ENCODE data around the gene DEDD.

Gene DEDD

DNA sequence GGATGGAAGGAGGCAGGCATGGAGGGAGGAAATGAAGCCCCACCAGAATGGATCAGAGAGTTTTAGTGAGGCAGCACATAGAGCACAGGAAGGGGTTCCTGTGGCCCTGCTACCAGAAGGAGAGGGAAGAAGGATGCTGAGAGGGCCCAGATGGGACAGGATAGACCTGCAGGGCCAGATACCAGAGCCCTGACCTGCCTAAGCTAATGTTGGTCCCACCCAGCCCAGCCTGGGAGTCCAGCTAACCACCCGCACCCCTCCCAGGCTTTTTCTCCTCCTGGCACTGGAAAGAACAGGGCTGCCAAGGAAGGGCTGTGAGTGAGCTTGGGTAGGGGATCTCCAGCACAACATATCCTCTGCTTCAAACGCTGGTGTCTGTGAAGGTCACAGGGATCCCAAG is 50.0 kb downstream of the DEDD start:
- no peak overlapping the region for H3K4me3 ChIP-seq (ENCODE audit: low read depth, low read length)
- no peaks in the 10 kb centered on the region for H3K27me3 ChIP-seq (ENCODE audit: control insufficient read depth, insufficient read depth, low read length)
- no peak overlapping the region for H3K27ac ChIP-seq (ENCODE audit: low read depth, low read length)
- H3K4me1 ChIP-seq (ENCODE audit: control insufficient read depth, insufficient read depth, low read length), result peaks cover 44% of the 10 kb centered on the region
- H3K9ac ChIP-seq (ENCODE audit: low read length), result no peak overlapping the region
- no peaks in the 10 kb centered on the region for H3K36me3 ChIP-seq (ENCODE audit: control insufficient read depth, insufficient read depth, low read length)
- no peaks in the 10 kb centered on the region for H3K9me3 ChIP-seq (ENCODE audit: control insufficient read depth, insufficient read depth, low read depth, low read length)

DNA sequence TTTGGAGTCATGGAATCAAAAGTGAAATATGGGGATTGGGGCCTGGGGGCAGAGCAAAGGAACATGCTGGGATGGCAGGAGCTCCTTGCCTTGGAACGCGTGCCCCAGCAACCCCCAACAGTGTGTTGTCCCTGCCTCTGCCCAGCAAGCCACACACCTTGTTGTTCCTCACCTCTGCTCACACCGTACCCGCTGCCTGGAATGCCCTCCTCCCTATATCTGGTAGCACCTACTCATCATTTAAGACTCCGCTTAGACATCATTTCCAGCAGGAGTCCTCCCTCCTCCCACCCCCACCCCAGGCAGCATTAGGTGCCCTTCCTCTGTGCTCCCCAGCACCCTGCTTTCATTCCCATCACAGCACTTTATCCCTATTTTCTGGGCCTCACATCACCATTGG is 50.9 kb downstream of the DEDD start:
- no peaks in the 10 kb centered on the region for H3K27me3 ChIP-seq (ENCODE audit: control insufficient read depth, insufficient read depth, low read length)
- H3K4me1 ChIP-seq (ENCODE audit: control insufficient read depth, insufficient read depth, low read length), result peaks cover 41% of the 10 kb centered on the region
- H3K27ac ChIP-seq (ENCODE audit: low read depth, low read length), result no peak overlapping the region
- no peaks in the 10 kb centered on the region for H3K36me3 ChIP-seq (ENCODE audit: control insufficient read depth, insufficient read depth, low read length)
- H3K9me3 ChIP-seq (ENCODE audit: control insufficient read depth, insufficient read depth, low read depth, low read length), result no peaks in the 10 kb centered on the region
- H3K9ac ChIP-seq (ENCODE audit: low read length), result no peak overlapping the region
- no peak overlapping the region for H3K4me3 ChIP-seq (ENCODE audit: low read depth, low read length)

DNA sequence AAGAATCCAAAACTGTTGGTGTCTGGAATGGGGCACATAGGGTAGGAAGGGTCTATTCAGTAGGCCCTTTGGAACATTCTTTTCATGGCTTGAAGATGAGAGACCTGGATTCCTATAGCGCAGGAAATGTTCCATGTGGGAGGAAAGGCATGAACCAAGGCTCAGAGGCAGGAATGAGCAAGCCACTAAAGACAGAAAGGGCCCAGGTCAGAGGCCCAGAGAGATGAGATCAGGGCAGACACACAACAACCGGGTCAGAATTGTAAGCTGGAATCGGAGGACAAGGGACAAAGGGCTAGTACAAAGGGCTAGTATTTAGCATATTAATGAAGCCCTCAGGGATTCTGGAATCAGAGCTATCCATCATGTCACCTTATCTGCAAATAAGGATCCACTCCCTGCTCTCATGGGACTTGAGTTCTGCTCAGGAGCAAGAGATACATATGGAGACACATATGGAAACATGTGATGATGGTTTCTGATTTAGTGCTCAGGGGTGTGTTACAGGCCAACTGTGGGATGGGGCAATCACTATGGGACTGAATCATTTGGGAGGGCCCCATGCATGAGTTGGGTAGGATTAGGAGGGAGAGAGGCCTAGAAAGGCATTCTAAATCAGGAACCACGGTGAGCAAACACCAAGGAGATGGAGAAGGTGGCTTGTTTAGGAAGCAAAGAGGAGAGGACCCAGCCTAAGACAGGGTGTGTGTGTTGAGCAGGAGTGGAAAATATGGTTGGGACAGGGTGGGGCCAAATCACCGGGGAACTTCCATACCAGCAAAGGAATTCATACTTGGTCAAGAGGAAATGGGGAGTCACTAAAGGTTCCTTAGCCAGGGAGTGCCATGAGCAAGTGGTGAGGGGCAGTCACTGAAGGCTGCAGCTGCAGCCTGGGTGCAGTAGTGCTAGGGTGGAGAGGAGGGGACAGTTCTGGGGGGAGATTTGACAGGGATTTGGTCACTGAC is 51.7 kb downstream of the DEDD start:
- Histone ChIP-seq H3K9ac (ENCODE audit: low read length) (no peak overlapping the region), H3K4me3 (ENCODE audit: low read depth, low read length) (no peak overlapping the region), H3K4me1 (ENCODE audit: control insufficient read depth, insufficient read depth, low read length) (peaks cover 33% of the 10 kb centered on the region), H3K27ac (ENCODE audit: low read depth, low read length) (no peak overlapping the region), H3K27me3 (ENCODE audit: control insufficient read depth, insufficient read depth, low read length) (no peaks in the 10 kb centered on the region), H3K36me3 (ENCODE audit: control insufficient read depth, insufficient read depth, low read length) (no peaks in the 10 kb centered on the region), H3K9me3 (ENCODE audit: control insufficient read depth, insufficient read depth, low read depth, low read length) (no peaks in the 10 kb centered on the region)

DNA sequence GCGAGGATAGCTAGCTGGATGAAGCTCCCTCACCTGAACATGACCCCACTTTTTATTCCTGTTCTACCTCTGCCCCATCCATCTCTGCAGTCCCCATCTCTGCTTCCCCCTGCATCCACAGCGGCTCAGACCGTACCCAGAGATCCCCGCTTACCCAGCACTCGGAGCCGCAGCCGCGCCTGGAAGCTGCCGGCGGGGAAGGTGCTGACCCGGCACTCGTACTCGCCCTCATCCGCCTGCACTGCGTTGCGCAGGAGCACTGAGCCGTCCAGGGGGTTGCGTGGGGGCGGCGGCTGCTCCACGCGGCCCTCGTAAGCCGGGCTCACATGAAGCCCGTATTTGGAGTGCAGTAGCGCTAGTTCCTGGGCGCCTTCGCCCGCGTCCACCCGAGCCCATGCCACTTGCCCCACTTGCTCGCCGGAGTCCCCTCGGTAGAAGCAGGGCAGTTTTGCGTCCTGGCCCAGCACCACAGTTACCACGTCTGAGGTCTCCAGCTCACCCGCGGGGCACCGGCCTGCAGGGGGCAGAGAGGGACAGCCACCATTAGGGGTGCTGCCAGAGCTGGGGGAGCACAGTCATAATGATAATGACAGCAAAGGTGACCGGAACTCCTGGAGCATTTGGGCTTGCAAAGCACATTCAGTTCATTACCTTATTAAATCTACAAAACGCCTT is 52.9 kb downstream of the DEDD start:
- H3K27ac ChIP-seq (ENCODE audit: low read depth, low read length), result no peak overlapping the region
- no peaks in the 10 kb centered on the region for H3K27me3 ChIP-seq (ENCODE audit: control insufficient read depth, insufficient read depth, low read length)
- no peaks in the 10 kb centered on the region for H3K36me3 ChIP-seq (ENCODE audit: control insufficient read depth, insufficient read depth, low read length)
- no peak overlapping the region for H3K9ac ChIP-seq (ENCODE audit: low read length)
- H3K9me3 ChIP-seq (ENCODE audit: control insufficient read depth, insufficient read depth, low read depth, low read length), result no peaks in the 10 kb centered on the region
- peaks cover 25% of the 10 kb centered on the region for H3K4me1 ChIP-seq (ENCODE audit: control insufficient read depth, insufficient read depth, low read length)
- no peak overlapping the region for H3K4me3 ChIP-seq (ENCODE audit: low read depth, low read length)

DNA sequence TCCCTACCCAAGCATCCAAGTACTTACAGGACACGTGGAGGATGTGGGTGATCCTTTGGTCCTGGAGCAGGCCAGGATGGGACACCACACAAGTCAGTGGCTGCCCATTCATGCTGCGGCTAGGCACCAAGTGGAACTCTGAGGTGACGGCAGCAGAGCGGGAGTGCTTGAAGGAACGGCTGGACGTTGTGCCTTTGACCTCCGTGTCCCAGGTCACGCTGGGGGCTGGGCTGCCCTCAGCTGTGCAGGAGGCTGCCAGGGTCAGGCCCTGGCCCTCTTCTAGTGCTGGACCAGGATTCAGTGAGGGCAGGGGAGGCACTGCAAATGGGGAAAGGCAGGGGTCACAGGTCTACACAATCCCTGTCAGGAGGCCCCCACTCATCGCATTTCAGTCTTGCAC is 55.0 kb downstream of the DEDD start:
- Histone ChIP-seq H3K4me3 (ENCODE audit: low read depth, low read length) (no peak overlapping the region), H3K9me3 (ENCODE audit: control insufficient read depth, insufficient read depth, low read depth, low read length) (no peaks in the 10 kb centered on the region), H3K27ac (ENCODE audit: low read depth, low read length) (no peak overlapping the region), H3K27me3 (ENCODE audit: control insufficient read depth, insufficient read depth, low read length) (no peaks in the 10 kb centered on the region), H3K9ac (ENCODE audit: low read length) (no peak overlapping the region), H3K36me3 (ENCODE audit: control insufficient read depth, insufficient read depth, low read length) (no peaks in the 10 kb centered on the region), H3K4me1 (ENCODE audit: control insufficient read depth, insufficient read depth, low read length) (peaks cover 7% of the 10 kb centered on the region)

DNA sequence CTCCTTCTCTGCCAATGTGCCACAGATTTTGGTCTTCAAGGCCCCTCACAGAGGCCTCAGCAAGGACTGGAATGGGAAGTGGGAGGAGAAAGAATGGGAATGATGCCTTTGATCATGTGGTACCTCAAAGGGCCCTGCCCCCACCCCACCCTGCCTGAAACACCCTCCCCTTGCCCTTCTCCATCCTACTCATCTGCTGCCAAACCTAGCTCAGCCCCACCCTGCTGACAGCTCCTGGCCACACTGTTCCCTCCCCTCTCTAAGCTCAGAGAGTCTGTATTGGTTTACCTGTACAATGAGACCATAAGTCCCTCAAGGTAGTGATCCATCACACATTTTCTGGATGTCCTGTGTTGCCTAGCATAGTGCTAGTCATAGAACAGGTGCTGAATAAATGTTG is 56.1 kb downstream of the DEDD start:
- peaks cover 7% of the 10 kb centered on the region for H3K4me1 ChIP-seq (ENCODE audit: control insufficient read depth, insufficient read depth, low read length)
- no peak overlapping the region for H3K9ac ChIP-seq (ENCODE audit: low read length)
- no peaks in the 10 kb centered on the region for H3K9me3 ChIP-seq (ENCODE audit: control insufficient read depth, insufficient read depth, low read depth, low read length)
- no peak overlapping the region for H3K27ac ChIP-seq (ENCODE audit: low read depth, low read length)
- H3K4me3 ChIP-seq (ENCODE audit: low read depth, low read length), result no peak overlapping the region
- no peaks in the 10 kb centered on the region for H3K36me3 ChIP-seq (ENCODE audit: control insufficient read depth, insufficient read depth, low read length)
- no peaks in the 10 kb centered on the region for H3K27me3 ChIP-seq (ENCODE audit: control insufficient read depth, insufficient read depth, low read length)

DNA sequence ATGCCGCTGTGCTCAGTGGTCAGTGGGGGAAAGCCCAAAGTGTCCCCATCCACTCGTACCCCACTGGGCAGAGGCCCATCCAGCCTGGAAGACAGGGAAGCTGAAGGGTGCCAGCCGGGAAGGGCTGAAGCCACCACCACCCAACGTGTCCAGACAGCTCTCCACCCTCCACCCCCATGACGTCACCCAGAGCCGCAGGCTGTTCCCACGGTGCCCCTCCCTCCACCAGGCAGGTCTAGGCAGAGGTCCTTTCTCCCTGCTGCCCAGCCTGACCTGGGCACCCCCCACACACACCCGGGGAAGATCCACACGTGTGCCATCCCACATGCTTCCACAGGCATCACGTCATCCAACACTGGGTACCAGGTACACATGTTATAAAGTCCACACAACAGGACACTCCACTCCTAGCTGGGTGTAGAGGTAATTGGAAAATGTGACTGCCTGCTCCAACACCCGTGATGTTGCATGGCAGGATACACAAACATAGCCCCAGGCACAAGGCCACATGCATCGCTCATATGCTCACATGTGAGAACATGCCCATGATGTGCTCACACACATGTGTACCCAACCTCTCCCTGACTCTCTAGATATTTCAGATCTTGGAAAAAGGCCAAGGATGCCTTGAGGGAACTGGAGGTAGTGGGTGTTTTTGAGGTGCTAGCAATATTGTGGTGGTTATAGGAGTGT is 57.6 kb downstream of the DEDD start:
- H3K9ac ChIP-seq (ENCODE audit: low read length), result no peak overlapping the region
- H3K36me3 ChIP-seq (ENCODE audit: control insufficient read depth, insufficient read depth, low read length), result no peaks in the 10 kb centered on the region
- H3K4me1 ChIP-seq (ENCODE audit: control insufficient read depth, insufficient read depth, low read length), result peaks cover 4% of the 10 kb centered on the region
- H3K9me3 ChIP-seq (ENCODE audit: control insufficient read depth, insufficient read depth, low read depth, low read length), result no peaks in the 10 kb centered on the region
- no peaks in the 10 kb centered on the region for H3K27me3 ChIP-seq (ENCODE audit: control insufficient read depth, insufficient read depth, low read length)
- H3K4me3 ChIP-seq (ENCODE audit: low read depth, low read length), result no peak overlapping the region
- no peak overlapping the region for H3K27ac ChIP-seq (ENCODE audit: low read depth, low read length)

DNA sequence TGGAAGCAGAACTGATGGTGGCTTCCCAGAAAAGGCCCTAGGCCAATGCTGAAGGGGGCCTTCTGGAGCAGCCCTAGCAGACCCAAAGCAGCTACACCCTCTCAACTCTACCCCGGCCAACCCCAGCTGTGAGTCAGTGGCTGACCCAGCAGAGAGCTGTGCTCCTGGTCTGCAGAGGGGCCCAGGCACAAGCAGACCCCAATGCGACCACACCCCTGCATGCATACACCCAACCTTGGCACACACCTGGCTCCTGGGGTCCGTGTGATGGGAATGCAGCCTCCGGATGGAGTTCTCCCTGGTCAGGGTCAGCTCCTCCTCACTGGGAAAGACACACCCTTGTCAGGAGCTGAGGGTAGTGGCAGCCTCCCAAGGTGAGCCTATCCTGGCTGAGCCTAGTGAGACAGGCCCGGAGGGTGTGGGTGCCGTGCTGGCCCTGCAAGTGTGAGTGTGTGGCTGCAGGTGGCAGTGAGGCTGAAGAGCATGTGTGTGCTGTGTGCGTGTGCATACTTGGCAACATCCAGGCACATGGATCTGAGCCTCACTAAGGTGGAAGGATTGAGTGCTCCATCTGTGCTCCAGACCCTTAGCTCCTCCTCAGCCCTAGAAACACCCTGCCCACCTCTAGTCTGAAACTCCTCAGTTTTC is 58.9 kb downstream of the DEDD start:
- H3K9me3 ChIP-seq (ENCODE audit: control insufficient read depth, insufficient read depth, low read depth, low read length), result no peaks in the 10 kb centered on the region
- no peaks in the 10 kb centered on the region for H3K27me3 ChIP-seq (ENCODE audit: control insufficient read depth, insufficient read depth, low read length)
- peaks cover 3% of the 10 kb centered on the region for H3K4me1 ChIP-seq (ENCODE audit: control insufficient read depth, insufficient read depth, low read length)
- H3K36me3 ChIP-seq (ENCODE audit: control insufficient read depth, insufficient read depth, low read length), result no peaks in the 10 kb centered on the region
- no peak overlapping the region for H3K27ac ChIP-seq (ENCODE audit: low read depth, low read length)
- no peak overlapping the region for H3K4me3 ChIP-seq (ENCODE audit: low read depth, low read length)
- H3K9ac ChIP-seq (ENCODE audit: low read length), result no peak overlapping the region

DNA sequence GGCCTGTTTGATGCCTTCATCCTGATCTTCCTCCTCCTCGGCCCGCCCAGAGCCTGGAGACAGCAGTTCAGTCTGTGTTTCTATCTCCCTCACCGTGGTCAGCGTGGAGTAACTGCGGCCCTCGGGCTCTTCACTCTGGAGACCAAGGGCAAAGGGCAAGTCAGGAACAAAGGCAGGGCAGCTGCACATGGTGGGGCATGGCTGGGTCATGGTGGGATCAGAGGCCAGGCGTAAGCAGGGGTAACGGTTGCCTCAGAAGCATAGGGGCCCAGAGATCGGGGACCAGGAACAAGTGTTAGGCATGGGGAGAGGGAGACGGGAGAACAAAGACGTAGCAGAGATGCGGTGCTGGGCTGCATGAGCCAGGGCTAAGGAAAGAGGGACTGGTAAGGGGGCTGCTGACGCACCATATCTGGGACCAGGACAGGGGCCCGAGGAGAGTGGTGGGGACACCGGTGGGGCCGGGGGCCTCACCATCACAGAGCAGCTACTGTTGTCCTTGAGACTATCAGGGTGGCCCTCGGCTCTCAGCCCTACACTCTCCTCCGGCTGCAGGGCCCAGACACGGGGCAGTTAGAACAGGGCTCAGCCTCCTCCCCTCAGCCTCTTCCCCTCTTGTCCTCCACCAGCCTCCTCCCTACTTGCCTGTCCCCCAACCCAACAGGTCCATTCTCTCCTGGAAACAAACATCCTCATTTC is 59.6 kb downstream of the DEDD start:
- H3K4me1 ChIP-seq (ENCODE audit: control insufficient read depth, insufficient read depth, low read length), result peaks cover 5% of the 10 kb centered on the region
- H3K36me3 ChIP-seq (ENCODE audit: control insufficient read depth, insufficient read depth, low read length), result no peaks in the 10 kb centered on the region
- no peak overlapping the region for H3K9ac ChIP-seq (ENCODE audit: low read length)
- no peak overlapping the region for H3K27ac ChIP-seq (ENCODE audit: low read depth, low read length)
- H3K9me3 ChIP-seq (ENCODE audit: control insufficient read depth, insufficient read depth, low read depth, low read length), result no peaks in the 10 kb centered on the region
- no peak overlapping the region for H3K4me3 ChIP-seq (ENCODE audit: low read depth, low read length)
- H3K27me3 ChIP-seq (ENCODE audit: control insufficient read depth, insufficient read depth, low read length), result no peaks in the 10 kb centered on the region

DNA sequence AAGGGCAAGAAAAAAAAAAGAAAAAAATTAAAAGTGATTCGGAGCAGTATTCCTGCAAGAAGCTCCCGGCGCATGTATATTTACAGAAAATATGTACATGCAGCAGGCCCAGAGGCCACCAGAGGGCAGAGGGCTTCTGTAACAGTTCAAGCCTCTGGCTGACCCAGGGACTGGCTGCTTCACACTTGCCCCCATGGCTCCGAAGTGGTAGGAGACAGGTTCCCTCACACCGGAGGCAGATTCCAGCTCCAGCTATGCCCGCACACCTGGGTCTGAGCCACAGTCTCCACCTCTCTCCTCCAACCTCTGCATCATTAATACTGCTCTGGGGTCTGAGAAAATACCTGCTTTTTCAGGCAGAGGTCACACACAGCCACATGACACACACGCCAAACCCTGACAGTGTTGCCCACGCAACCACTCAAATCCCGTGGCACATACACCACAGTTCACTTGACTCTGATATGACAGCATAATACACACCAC is 60.5 kb downstream of the DEDD start:
- H3K36me3 ChIP-seq (ENCODE audit: control insufficient read depth, insufficient read depth, low read length), result no peaks in the 10 kb centered on the region
- H3K27ac ChIP-seq (ENCODE audit: low read depth, low read length), result no peak overlapping the region
- H3K9ac ChIP-seq (ENCODE audit: low read length), result no peak overlapping the region
- no peak overlapping the region for H3K4me3 ChIP-seq (ENCODE audit: low read depth, low read length)
- H3K9me3 ChIP-seq (ENCODE audit: control insufficient read depth, insufficient read depth, low read depth, low read length), result no peaks in the 10 kb centered on the region
- H3K4me1 ChIP-seq (ENCODE audit: control insufficient read depth, insufficient read depth, low read length), result peaks cover 5% of the 10 kb centered on the region
- H3K27me3 ChIP-seq (ENCODE audit: control insufficient read depth, insufficient read depth, low read length), result no peaks in the 10 kb centered on the region
